ENCODE measurements around the gene TNNT1.

DNA sequence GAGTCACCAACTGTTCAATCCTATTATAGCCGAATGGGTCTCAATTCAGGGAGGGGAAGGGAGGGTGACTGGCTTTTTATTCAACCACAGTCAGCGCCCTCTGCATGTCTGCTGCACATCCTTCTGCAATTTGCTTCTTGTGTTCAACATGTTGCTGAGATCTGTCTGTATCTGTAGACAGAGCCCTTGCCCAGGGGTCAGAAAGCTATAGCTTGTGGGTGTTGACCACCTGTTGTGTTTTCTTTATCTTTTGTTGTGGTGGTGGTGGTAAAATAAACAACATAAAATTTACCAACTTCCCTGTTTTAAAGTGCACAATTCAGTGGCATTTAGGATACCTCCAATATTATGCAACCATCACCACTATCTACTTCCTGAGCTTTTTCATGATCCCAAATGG, 43.8 kb downstream of the TNNT1 start:
- TF ChIP-seq EZH2 (IDR thresholded peaks at IDR 0.05; ENCODE audit: borderline replicate concordance) (no peak), EZH2phosphoT487 (IDR thresholded peaks at IDR 0.05; ENCODE audit: low read depth, severe bottlenecking, unreplicated experiment) (no peak)
- TF ChIP-seq, protein P1, sequence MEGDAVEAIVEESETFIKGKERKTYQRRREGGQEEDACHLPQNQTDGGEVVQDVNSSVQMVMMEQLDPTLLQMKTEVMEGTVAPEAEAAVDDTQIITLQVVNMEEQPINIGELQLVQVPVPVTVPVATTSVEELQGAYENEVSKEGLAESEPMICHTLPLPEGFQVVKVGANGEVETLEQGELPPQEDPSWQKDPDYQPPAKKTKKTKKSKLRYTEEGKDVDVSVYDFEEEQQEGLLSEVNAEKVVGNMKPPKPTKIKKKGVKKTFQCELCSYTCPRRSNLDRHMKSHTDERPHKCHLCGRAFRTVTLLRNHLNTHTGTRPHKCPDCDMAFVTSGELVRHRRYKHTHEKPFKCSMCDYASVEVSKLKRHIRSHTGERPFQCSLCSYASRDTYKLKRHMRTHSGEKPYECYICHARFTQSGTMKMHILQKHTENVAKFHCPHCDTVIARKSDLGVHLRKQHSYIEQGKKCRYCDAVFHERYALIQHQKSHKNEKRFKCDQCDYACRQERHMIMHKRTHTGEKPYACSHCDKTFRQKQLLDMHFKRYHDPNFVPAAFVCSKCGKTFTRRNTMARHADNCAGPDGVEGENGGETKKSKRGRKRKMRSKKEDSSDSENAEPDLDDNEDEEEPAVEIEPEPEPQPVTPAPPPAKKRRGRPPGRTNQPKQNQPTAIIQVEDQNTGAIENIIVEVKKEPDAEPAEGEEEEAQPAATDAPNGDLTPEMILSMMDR (IDR thresholded peaks at IDR 0.05; ENCODE audit: poor library complexity): no peak
